ENCODE measurements around the gene DAD1. TPM values are rescaled to one million over a fixed set of nuclear protein-coding genes. Genes with fewer than 3 reads are reported as not detected.
A peak's percentile ranks its signal among the peaks of the same experiment; 100 is the strongest.
"Not testable (repeated sequence)": the region's sequence is repeated elsewhere in the genome, so short reads cannot be mapped to it uniquely, and the experiment has no call there.

DAD1 gene
- total RNA-seq, 1 experiment from 2014 or later, result 290 TPM

DNA sequence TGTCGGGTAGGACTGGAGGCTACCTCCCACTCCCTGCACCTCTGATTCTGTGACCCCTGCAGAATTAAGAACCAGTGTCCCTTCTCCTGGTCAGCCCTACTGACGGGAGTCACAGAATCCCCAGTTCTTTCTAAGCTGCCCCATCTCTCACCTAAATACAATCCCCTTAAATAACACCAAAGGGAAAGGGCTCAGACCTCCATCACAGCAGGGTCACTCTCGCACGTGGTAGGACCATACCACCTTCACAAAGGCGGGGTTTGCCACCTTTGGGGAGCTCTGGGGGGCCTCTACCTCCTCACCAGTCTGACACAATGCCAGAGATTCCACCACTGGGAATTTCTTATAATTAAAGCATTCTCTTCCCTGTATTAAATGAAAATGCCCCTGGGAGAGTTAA is 35.6 kb downstream of the DAD1 start:
- no peak for DNase-seq (ENCODE audit: low read depth)

DNA sequence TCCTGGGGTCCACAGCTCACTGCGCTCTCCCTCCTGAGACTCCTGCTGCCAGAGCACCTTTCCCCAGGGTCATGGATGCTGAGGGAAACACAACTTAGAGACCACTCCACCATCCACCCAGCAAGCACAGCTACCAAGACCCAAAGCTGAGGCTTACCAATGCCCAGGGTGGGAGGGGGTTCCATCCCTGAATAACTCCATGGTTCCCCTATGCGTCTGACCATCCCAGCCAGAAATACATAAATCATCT is 36.3 kb downstream of the DAD1 start:
- no peak for DNase-seq (ENCODE audit: low read depth)

DNA sequence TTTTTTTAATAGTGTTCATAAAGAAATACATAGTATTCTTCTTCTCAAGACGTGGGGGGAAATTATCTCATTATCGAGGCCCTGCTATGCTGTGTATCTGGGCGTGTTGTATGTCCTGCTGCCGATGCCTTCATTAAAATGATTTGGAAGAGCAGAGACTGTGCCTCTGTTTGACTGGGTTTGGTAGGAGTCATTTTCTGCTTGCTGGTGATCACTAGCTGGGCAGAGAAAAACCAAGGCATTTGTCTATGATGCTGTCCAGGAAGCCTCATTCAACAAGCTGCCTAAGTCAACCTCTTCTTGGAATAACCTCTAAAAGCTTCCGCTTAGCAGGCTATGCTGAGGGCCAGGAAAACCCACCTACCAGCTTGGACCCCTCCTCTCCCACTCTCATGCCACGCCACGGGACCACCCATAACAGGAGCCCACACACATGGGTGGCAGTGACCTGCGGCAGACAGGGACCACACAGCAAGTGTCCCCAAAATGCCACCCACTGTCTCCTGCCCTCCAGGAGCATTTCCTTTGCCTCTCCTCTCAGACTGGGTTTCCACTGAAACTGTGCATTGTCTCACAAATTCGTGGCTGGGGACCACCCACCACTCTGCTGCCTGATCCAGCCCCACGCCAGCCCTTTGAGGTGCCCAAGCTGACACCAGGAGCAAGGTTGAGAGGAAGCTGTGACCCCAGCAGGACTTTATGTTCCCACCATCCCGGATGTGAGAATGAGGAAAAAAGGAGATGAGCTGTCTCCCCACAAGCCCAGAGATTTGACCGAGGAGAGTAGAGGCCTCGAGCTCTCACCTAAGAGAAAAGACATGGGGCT is 36.8 kb downstream of the DAD1 start:
- DNase-seq (ENCODE audit: low read depth), result no peak

DNA sequence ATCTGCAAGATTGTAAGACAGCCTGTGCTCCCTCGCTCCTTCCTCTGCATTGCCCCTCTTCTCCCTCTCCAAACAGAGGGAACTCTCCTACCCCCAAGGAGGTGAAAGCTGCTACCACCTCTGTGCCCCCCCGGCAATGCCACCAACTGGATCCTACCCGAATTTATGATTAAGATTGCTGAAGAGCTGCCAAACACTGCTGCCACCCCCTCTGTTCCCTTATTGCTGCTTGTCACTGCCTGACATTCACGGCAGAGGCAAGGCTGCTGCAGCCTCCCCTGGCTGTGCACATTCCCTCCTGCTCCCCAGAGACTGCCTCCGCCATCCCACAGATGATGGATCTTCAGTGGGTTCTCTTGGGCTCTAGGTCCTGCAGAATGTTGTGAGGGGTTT is 37.4 kb downstream of the DAD1 start:
- no peak for DNase-seq (ENCODE audit: low read depth)

DNA sequence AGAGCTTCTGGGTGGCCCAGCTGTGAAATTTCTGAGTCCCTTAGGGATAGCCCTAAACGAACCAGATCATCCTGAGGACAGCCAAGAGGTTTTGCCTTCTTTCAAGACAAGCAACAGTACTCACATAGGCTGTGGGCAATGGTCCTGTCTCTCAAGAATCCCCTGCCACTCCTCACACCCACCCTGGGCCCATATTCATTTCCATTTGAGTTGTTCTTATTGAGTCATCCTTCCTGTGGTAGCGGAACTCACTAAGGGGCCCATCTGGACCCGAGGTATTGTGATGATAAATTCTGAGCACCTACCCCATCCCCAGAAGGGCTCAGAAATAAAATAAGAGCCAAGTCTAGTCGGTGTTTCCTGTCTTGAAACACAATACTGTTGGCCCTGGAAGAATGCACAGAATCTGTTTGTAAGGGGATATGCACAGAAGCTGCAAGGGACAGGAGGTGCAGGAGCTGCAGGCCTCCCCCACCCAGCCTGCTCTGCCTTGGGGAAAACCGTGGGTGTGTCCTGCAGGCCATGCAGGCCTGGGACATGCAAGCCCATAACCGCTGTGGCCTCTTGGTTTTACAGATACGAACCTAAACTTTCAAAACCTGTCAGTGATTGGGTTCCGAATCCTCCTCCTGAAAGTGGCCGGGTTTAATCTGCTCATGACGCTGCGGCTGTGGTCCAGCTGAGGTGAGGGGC is 38.9 kb downstream of the DAD1 start:
- DNase-seq (ENCODE audit: low read depth), result peak; percentile 48

DNA sequence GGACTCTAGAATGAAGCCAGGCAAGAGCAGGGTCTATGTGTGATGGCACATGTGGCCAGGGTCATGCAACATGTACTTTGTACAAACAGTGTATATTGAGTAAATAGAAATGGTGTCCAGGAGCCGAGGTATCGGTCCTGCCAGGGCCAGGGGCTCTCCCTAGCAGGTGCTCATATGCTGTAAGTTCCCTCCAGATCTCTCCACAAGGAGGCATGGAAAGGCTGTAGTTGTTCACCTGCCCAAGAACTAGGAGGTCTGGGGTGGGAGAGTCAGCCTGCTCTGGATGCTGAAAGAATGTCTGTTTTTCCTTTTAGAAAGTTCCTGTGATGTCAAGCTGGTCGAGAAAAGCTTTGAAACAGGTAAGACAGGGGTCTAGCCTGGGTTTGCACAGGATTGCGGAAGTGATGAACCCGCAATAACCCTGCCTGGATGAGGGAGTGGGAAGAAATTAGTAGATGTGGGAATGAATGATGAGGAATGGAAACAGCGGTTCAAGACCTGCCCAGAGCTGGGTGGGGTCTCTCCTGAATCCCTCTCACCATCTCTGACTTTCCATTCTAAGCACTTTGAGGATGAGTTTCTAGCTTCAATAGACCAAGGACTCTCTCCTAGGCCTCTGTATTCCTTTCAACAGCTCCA is 39.6 kb downstream of the DAD1 start:
- DNase-seq (ENCODE audit: low read depth), result no peak

DNA sequence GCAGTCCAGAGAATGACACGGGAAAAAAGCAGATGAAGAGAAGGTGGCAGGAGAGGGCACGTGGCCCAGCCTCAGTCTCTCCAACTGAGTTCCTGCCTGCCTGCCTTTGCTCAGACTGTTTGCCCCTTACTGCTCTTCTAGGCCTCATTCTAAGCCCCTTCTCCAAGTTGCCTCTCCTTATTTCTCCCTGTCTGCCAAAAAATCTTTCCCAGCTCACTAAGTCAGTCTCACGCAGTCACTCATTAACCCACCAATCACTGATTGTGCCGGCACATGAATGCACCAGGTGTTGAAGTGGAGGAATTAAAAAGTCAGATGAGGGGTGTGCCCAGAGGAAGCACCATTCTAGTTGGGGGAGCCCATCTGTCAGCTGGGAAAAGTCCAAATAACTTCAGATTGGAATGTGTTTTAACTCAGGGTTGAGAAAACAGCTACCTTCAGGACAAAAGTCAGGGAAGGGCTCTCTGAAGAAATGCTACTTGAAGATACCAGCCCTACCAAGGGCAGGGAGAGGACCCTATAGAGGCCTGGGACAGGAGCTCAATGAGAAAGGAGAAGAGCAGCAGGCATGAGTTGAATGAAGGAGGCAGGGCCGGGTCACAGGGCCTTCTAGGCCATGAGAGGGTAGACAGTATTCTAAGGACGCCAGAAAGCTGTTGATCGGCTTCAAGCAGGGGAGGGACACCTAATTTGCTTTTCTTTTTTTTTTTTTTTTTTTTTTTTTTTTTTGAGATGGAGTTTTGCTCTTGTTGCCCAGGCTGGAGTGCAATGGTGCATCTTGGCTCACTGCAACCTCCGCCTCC is 40.9 kb downstream of the DAD1 start:
- no peak for DNase-seq (ENCODE audit: low read depth)

DNA sequence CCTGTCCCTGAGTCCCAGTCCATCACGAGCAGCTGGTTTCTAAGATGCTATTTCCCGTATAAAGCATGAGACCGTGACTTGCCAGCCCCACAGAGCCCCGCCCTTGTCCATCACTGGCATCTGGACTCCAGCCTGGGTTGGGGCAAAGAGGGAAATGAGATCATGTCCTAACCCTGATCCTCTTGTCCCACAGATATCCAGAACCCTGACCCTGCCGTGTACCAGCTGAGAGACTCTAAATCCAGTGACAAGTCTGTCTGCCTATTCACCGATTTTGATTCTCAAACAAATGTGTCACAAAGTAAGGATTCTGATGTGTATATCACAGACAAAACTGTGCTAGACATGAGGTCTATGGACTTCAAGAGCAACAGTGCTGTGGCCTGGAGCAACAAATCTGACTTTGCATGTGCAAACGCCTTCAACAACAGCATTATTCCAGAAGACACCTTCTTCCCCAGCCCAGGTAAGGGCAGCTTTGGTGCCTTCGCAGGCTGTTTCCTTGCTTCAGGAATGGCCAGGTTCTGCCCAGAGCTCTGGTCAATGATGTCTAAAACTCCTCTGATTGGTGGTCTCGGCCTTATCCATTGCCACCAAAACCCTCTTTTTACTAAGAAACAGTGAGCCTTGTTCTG is 41.6 kb downstream of the DAD1 start:
- DNase-seq (ENCODE audit: low read depth), result peak; percentile 84

DNA sequence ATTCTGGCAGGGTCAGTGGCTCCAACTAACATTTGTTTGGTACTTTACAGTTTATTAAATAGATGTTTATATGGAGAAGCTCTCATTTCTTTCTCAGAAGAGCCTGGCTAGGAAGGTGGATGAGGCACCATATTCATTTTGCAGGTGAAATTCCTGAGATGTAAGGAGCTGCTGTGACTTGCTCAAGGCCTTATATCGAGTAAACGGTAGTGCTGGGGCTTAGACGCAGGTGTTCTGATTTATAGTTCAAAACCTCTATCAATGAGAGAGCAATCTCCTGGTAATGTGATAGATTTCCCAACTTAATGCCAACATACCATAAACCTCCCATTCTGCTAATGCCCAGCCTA is 42.3 kb downstream of the DAD1 start:
- DNase-seq (ENCODE audit: low read depth), result no peak

DNA sequence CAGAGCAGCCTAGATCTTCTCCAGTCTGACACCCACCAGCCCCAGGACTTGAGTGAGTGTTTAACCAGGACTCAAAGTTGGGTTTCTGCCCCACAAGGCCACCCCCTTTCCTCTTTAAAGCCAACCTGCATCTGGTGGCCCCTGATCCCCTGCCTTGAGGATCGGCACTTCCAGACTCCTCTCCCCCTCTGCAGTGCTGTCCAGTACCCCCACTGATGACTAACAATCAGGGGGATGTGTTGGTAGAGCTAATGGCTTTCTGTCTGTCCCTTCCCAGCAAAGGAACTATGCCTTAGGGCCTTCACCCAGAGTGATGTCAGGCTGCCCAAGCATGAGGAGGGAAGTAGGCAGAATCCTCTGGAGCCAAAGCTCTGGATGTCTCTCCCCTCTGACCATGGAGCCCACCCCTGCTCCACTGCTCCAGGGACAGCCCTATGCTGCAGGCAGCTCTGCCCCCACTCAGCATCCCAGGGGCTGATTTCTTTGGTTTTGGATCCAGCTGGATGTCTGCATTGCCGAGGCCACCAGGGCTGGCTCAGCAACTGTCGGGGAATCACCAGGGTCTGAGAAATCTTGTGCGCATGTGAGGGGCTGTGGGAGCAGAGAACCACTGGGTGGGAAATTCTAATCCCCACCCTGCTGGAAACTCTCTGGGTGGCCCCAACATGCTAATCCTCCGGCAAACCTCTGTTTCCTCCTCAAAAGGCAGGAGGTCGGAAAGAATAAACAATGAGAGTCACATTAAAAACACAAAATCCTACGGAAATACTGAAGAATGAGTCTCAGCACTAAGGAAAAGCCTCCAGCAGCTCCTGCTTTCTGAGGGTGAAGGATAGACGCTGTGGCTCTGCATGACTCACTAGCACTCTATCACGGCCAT is 42.9 kb downstream of the DAD1 start:
- DNase-seq (ENCODE audit: low read depth), result peak; percentile 82

DNA sequence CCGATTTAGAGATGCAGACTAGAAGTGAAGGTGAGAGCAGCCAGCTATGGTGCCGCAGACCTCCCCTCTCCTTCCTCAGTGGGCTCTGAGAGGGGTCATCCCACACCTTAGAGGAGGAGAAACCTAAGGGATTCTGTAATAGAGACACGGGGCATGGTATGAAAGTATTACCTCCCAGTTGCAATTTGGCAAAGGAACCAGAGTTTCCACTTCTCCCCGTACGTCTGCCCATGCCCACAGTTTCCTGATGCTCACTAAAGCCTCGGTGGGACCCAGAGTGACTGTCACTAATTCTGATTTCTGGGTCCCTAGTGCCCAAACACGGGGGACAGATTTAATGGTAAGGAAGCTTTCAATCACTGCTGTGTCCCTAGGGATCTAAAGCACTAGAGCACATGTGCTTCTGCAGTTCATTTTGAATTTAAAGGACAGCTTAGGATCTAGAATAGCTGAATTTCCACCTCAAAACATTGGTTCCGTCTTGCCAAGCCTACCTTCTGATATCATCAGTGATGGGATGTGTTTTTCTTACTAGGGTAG is 44.1 kb downstream of the DAD1 start:
- DNase-seq (ENCODE audit: low read depth), result no peak

DNA sequence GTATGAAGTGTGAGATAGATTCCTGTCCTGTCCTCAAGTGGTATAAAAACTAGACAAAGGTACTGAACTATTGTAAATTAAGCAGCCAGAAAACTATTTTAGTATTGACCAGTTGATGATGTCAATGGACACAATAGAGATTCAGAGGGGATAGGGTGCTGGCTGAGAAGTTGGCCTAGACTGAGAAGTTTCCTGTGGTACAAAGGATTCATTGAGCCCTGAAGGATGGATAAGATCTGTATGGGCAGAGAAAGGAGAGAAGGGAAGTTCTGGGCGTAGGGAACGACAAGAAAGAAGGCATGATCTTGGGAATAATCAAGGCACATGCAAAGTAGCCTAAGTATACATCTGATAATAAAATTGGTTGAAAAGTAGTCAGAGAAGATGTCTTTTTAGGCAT is 44.6 kb downstream of the DAD1 start:
- no peak for DNase-seq (ENCODE audit: low read depth)

DNA sequence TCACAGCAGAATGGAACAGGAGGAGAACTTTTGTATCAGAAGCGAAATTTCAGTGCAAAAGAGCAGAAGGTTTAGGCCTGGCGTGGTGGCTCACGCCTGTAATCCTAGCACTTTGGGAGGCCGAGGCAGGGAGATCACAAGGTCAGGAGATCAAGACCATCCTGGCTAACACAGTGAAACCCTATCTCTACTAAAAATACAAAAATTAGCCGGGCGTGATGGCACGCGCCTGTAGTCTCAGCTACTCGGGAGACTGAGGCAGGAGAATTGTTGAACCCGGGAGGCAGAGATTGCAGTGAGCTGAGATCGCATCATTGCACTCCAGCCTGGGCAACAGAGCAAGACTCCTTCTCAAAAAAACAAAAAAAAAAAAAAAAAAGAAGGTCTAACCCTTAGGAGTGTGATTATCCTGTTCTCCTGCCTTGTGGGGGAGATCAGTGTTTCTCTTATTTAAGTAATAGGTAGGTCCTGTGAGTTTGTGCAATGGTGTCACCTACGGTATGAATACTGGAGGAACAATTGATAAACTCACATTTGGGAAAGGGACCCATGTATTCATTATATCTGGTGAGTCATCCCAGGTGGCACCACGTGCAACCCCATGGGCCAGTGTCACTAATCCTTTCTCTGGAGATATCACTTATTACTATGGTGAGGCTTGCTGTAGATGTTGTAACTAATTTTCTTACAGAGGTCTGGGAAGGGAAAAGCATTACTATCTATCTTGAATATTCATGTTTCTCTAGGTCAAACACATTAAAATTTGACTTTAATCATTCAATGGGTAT is 45.3 kb downstream of the DAD1 start:
- DNase-seq (ENCODE audit: low read depth), result not testable (repeated sequence)

DNA sequence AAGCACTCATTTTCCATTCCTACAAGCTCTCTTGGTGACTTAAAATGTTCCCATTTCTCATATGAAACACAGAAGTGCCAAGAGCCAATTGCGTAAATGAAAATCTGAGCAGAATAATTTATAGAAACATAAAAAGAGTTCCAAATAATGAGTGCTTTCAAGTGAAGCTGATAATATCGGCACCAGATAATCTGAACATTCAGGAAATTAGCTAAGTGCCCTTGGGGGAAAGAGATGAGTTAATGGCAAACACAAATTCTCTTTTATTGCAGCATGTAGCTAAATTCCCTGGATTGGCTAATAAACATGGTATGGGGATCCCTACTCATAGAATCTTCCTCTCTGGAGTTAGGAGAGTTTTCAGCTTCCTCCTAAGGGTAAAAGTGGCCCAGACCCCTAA is 46.7 kb downstream of the DAD1 start:
- DNase-seq (ENCODE audit: low read depth), result no peak

DNA sequence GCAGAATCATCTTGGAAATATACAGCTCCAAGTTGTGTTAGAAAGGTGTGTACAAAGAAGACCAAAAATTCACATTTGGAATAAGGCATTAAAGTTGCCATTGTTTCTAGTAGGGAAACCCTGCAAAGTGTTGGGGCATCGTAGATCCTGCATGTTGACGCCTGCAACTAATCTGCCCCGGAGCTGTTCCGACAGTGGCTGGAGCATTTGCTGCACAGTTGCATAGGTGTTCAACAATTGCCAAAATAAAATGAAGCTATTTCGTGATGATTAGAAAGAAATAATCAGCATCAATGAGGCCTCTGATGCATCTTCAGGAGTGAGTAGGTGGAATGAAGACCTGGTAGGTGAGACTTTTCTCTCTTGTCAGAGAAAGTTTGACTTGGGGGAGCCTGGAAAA is 47.3 kb downstream of the DAD1 start:
- no peak for DNase-seq (ENCODE audit: low read depth)

DNA sequence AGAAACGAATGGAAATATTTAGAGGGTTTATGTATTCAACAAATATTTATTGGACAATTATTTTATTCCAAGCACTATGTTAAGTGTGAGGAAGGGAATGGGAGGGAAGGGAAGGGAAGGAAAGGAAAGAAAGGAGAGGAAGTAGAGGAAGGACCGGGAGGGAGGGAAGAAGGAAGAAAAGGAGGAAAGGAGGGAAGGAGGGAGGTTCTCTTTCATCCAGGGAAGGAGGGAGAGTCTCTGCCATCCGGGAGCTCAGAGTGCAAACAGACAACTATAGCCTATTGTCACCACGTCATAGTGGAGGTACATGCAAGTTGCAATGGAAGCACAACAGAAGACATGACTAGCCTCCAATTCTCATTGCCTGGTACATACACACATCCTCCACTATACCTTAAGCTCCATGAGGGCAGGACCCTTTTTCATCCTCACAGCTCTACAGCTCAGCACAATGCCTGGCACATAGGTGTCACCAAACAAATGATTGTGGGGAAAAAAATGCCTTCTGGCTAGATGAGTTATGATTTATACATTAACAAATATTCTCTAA is 48.1 kb downstream of the DAD1 start:
- no peak for DNase-seq (ENCODE audit: low read depth)

DNA sequence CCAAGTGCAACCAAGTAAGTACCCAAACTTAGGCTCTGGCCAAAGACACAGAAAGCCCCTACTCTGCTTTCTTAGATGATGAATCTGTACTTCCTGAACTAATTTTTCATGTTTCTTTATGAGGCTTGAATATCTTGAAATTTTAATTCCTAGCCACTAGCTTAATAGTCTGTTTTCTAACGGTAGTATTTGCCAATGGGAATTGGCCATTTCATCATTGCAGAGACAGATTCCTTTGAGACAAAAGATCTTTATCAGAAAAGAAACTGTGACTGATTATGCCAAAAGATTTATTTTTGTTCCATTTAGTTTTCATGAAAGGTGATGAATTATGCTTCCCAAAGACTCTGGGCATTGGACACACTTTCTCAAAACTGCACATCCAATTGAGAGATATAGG is 48.7 kb downstream of the DAD1 start:
- no peak for DNase-seq (ENCODE audit: low read depth)

DNA sequence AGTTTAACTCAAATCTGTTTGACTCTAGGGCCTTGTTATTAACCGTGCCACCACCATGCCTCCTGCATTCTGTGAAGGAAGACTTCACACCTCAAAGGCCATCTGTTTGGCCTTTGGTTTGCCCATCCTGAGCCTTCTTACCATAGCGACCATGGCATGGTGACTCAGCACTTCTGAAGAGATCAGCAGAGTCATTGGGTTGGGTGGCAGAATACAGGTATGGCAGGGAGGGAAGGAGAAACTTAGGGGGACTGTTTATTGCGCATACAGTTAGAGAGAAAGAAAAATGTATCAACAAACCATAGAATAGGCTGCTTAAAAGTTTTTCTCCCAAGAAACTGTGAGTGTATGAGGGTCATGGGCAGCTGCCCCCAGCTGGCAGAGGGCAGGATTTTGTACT is 49.2 kb downstream of the DAD1 start:
- DNase-seq (ENCODE audit: low read depth), result no peak

DNA sequence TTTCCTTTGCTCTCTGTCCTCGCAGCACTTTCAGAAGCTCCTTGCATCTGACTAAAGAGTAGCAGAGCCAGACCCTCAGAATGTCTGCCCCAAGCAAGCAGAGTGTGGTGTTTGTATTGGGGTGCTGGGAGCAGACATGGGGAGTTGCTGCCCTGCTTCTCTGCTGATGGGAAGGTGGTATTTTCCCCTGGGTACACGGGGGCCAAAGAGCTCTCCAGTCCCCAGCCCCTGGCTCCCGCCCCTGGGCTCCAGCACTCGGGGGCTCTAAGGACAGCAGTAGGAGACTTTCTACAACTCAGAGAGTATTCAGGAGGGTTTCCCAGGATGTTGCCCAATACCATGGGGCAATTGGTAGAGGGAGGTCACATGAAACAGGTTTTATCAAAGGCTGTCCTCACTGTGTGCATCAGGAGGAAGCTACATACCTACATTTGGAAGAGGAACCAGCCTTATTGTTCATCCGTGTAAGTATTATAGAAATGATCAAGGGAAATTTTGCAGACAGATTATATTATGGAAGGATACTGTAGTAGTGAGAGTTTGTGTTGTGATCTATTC is 50.3 kb downstream of the DAD1 start:
- no peak for DNase-seq (ENCODE audit: low read depth)

All from LHCN-M2 (cell line).